SK-N-SH (cell line): ENCODE results near the gene TNIP2. TPM values are rescaled to one million over a fixed set of nuclear protein-coding genes. Genes with fewer than 3 reads are reported as not detected.
"Not testable (repeated sequence)": the region's sequence is repeated elsewhere in the genome, so short reads cannot be mapped to it uniquely, and the experiment has no call there.

Source experiments
- CTCF ChIA-PET: fragments of 300-600, 350-600 bp; formaldehyde crosslinking; extraction: SDS; loops from one replicate; lab custom pipeline; 2021; lab: Yijun Ruan, JAX
- POLR2A ChIA-PET: fragments of 350-600 bp; sonication (Branson Sonifier 250); formaldehyde crosslinking; extraction: SDS; loops from one replicate; lab custom pipeline; 2020; ENCODE audit warnings: antibody characterized with exemption, inconsistent platforms; lab: Yijun Ruan, JAX
- DNase-seq: peaks from one replicate; pipeline ENCODE4 v3.0.0; 2012
- H2AFZ ChIP-seq: fragments of 200-600 bp; sonication (generic); 2 replicates; pipeline ENCODE4 v1.8.1; 2016; ENCODE audit warnings: antibody characterized with exemption, mild to moderate bottlenecking, low read depth
- H3F3A ChIP-seq: fragments of 200-600 bp; sonication (generic); replicated peaks from 2 replicates; pipeline ENCODE3; 2016; ENCODE audit warnings: antibody characterized with exemption, mild to moderate bottlenecking; ENCODE audit not compliant: insufficient read depth
- H3K27ac ChIP-seq, 2 experiments: fragments of 200-500 bp in 1 of 2; fragments of 200-600 bp in 1 of 2; sonication (Bioruptor generic) in 1 of 2; sonication (generic), shearing (Covaris generic) in 1 of 2; 2 replicates each; pipeline versions ENCODE4 v1.5.1 to v1.6.1; 2014 to 2016; ENCODE audit warnings: low read depth in 2 of 2, inconsistent platforms in 1 of 2, low read length in 1 of 2, mild to moderate bottlenecking in 1 of 2, mixed read lengths in 1 of 2
- H3K27me3 ChIP-seq: fragments of 200-600 bp; sonication (generic), shearing (Covaris generic); 2 replicates; pipeline ENCODE4 v1.6.1; 2016; ENCODE audit warnings: mixed run types; ENCODE audit not compliant: insufficient read depth
- H3K36me3 ChIP-seq, 2 experiments: fragments of 200-500 bp in 1 of 2; fragments of 200-600 bp in 1 of 2; sonication (Bioruptor generic) in 1 of 2; sonication (generic) in 1 of 2; replicated peaks in 1 of 2; 2 replicates each; pipeline versions ENCODE3 to v1.5.1; 2014 to 2016; ENCODE audit warnings: low read length in 1 of 2, mild to moderate bottlenecking in 1 of 2; ENCODE audit not compliant: insufficient read depth in 2 of 2, control insufficient read depth in 1 of 2
- H3K4me1 ChIP-seq, 2 experiments: fragments of 200-500 bp in 1 of 2; fragments of 200-600 bp in 1 of 2; sonication (Bioruptor generic) in 1 of 2; sonication (generic), shearing (Covaris generic) in 1 of 2; 2 replicates each; pipeline versions ENCODE4 v1.5.1 to v1.6.1; 2014 to 2016; ENCODE audit warnings: low read depth in 1 of 2, low read length in 1 of 2, mixed run types in 1 of 2; ENCODE audit not compliant: insufficient read depth in 2 of 2, control insufficient read depth in 1 of 2
- H3K4me2 ChIP-seq: fragments of 200-600 bp; sonication (generic), shearing (Covaris generic); 2 replicates; pipeline ENCODE4 v1.6.1; 2017; ENCODE audit warnings: mixed run types
- H3K4me3 ChIP-seq, 2 experiments: fragments of 200-500 bp in 1 of 2; fragments of 200-600 bp in 1 of 2; sonication (Bioruptor generic) in 1 of 2; sonication (generic), shearing (Covaris generic) in 1 of 2; 2 replicates each; pipeline versions ENCODE4 v1.5.1 to v1.8.1; 2014 to 2016; ENCODE audit warnings: low read depth in 2 of 2, inconsistent platforms in 1 of 2, low read length in 1 of 2, mild to moderate bottlenecking in 1 of 2, mixed read lengths in 1 of 2, moderate library complexity in 1 of 2
- H3K79me2 ChIP-seq: fragments of 200-600 bp; sonication (generic); 2 replicates; pipeline ENCODE4 v1.8.1; 2017; ENCODE audit warnings: mild to moderate bottlenecking; ENCODE audit not compliant: insufficient read depth
- H3K9ac ChIP-seq: fragments of 200-600 bp; sonication (generic); 2 replicates; pipeline ENCODE4 v1.6.1; 2017; ENCODE audit warnings: mixed run types
- H3K9me2 ChIP-seq: fragments of 200-600 bp; sonication (generic); 2 replicates; pipeline ENCODE4 v1.6.1; 2017; ENCODE audit warnings: mixed run types
- H3K9me3 ChIP-seq: fragments of 200-600 bp; sonication (generic); 2 replicates; pipeline ENCODE4 v1.6.1; 2017; ENCODE audit warnings: mixed run types, mild to moderate bottlenecking, moderate library complexity
- H4K20me1 ChIP-seq: fragments of 200-600 bp; sonication (generic); 2 replicates; pipeline ENCODE4 v1.6.1; 2017; ENCODE audit warnings: mild to moderate bottlenecking, mixed run types; ENCODE audit not compliant: insufficient read depth
- FOSL2 ChIP-seq: IDR thresholded peaks from 2 replicates; pipeline ENCODE4 v1.4.0; 2012; ENCODE audit warnings: low read depth, mild to moderate bottlenecking, moderate library complexity, borderline replicate concordance
- FOXM1 ChIP-seq: IDR thresholded peaks from 2 replicates; pipeline ENCODE4 v1.4.0; 2012; ENCODE audit warnings: low read depth, mild to moderate bottlenecking
- GATA2 ChIP-seq: sonication (generic); formaldehyde crosslinking; IDR thresholded peaks from 2 replicates; pipeline ENCODE4 v1.5.0; 2020; ENCODE audit warnings: mild to moderate bottlenecking, missing genetic modification reagents
- JUND ChIP-seq: IDR thresholded peaks from 2 replicates; pipeline ENCODE4 v1.4.0; 2012
- NFIC ChIP-seq: IDR thresholded peaks from 2 replicates; pipeline ENCODE4 v1.4.0; 2012; ENCODE audit warnings: borderline replicate concordance
- NRF1 ChIP-seq: IDR thresholded peaks from 2 replicates; pipeline ENCODE4 v1.6.1; 2012; ENCODE audit warnings: low read depth, mild to moderate bottlenecking, low read length
- RAD21 ChIP-seq: IDR thresholded peaks from 2 replicates; pipeline ENCODE4 v1.6.1; 2012; ENCODE audit warnings: mild to moderate bottlenecking, low read length
- SIN3A ChIP-seq: IDR thresholded peaks from 2 replicates; pipeline ENCODE4 v1.6.1; 2012; ENCODE audit warnings: low read depth, mild to moderate bottlenecking, low read length, moderate library complexity, borderline replicate concordance
- SMC3 ChIP-seq: IDR thresholded peaks from 2 replicates; pipeline ENCODE4 v1.6.1; 2012; ENCODE audit warnings: low read depth, low read length, improper control_type of control experiment
- TEAD4 ChIP-seq: IDR thresholded peaks from 2 replicates; pipeline ENCODE4 v1.4.0; 2012; ENCODE audit warnings: mild to moderate bottlenecking, borderline replicate concordance; ENCODE audit not compliant: insufficient read depth
- WGBS: methylation state at CpG from one replicate; pipeline ENCODE4 v1.1.6; 2017; ENCODE audit warnings: low lambda C conversion rate; 5-methylcytosine and 5-hydroxymethylcytosine counted together
- polyA plus RNA-seq, 3 experiments: library from polyadenylated mRNA; depleted of rRNA; stranded (reverse); fragments of >200 nt; gene quantifications; 2 replicates each; pipeline ENCODE4 v1.2.3, GENCODE V29; 2012
- TF ChIP-seq, protein P1 (sequence below): fragments of 150-350 bp; IDR thresholded peaks from 2 replicates; pipeline ENCODE4 v1.6.1; 2017; ENCODE audit warnings: antibody characterized with exemption, low read length, low read depth, borderline replicate concordance
- TF ChIP-seq, protein P2 (sequence below): fragments of 150-350 bp; IDR thresholded peaks from 2 replicates; pipeline ENCODE4 v1.6.1; 2016; ENCODE audit warnings: mild to moderate bottlenecking, low read depth, low read length
- TF ChIP-seq, protein P3 (sequence below): fragments of 200-600 bp; sonication (generic); IDR thresholded peaks from 2 replicates; pipeline ENCODE4 v1.6.1; 2017; ENCODE audit warnings: antibody characterized with exemption, mild to moderate bottlenecking, moderate library complexity
- TF ChIP-seq, protein P4 (sequence below): IDR thresholded peaks from 2 replicates; pipeline ENCODE4 v1.4.0; 2012; ENCODE audit warnings: low read depth, borderline replicate concordance

TNIP2 gene
- polyA plus RNA-seq, 1 of the 3 experiments (the other 2 are of a cell fraction): 78.9 TPM

DNA sequence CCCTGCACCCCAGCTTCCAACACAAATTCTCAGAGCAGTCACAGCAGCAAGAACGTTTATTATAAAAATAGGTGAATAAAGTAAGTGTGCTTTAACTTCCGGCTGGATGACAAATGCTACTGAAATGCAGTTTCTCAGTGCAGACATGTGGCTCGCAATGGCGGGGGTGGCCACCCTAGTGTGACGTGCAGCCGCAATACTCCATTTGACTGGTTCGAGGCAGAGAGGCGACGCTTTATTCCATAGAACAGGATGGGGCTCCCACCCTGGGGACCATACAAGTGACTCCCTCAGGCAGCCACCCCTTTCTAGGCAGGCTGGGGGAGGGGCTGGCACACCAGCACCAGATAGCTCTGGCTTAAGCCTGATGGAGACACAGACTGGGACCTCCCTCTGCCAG is 14.5 kb downstream of the TNIP2 start:
- H3K4me2 ChIP-seq: no peak overlapping the region
- TF ChIP-seq SIN3A (no peak), FOXM1 (no peak), RAD21 (no peak), NRF1 (no peak), TEAD4 (no peak), SMC3 (no peak), JUND (no peak), GATA2 (CRISPR knock-in tag) (no peak), FOSL2 (no peak), NFIC (no peak)
- TF ChIP-seq, protein P1, sequence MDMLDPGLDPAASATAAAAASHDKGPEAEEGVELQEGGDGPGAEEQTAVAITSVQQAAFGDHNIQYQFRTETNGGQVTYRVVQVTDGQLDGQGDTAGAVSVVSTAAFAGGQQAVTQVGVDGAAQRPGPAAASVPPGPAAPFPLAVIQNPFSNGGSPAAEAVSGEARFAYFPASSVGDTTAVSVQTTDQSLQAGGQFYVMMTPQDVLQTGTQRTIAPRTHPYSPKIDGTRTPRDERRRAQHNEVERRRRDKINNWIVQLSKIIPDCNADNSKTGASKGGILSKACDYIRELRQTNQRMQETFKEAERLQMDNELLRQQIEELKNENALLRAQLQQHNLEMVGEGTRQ: no peak
- TF ChIP-seq, protein P2, sequence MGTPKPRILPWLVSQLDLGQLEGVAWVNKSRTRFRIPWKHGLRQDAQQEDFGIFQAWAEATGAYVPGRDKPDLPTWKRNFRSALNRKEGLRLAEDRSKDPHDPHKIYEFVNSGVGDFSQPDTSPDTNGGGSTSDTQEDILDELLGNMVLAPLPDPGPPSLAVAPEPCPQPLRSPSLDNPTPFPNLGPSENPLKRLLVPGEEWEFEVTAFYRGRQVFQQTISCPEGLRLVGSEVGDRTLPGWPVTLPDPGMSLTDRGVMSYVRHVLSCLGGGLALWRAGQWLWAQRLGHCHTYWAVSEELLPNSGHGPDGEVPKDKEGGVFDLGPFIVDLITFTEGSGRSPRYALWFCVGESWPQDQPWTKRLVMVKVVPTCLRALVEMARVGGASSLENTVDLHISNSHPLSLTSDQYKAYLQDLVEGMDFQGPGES: no peak
- TF ChIP-seq, protein P3, sequence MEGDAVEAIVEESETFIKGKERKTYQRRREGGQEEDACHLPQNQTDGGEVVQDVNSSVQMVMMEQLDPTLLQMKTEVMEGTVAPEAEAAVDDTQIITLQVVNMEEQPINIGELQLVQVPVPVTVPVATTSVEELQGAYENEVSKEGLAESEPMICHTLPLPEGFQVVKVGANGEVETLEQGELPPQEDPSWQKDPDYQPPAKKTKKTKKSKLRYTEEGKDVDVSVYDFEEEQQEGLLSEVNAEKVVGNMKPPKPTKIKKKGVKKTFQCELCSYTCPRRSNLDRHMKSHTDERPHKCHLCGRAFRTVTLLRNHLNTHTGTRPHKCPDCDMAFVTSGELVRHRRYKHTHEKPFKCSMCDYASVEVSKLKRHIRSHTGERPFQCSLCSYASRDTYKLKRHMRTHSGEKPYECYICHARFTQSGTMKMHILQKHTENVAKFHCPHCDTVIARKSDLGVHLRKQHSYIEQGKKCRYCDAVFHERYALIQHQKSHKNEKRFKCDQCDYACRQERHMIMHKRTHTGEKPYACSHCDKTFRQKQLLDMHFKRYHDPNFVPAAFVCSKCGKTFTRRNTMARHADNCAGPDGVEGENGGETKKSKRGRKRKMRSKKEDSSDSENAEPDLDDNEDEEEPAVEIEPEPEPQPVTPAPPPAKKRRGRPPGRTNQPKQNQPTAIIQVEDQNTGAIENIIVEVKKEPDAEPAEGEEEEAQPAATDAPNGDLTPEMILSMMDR: no peak
- TF ChIP-seq, protein P4, sequence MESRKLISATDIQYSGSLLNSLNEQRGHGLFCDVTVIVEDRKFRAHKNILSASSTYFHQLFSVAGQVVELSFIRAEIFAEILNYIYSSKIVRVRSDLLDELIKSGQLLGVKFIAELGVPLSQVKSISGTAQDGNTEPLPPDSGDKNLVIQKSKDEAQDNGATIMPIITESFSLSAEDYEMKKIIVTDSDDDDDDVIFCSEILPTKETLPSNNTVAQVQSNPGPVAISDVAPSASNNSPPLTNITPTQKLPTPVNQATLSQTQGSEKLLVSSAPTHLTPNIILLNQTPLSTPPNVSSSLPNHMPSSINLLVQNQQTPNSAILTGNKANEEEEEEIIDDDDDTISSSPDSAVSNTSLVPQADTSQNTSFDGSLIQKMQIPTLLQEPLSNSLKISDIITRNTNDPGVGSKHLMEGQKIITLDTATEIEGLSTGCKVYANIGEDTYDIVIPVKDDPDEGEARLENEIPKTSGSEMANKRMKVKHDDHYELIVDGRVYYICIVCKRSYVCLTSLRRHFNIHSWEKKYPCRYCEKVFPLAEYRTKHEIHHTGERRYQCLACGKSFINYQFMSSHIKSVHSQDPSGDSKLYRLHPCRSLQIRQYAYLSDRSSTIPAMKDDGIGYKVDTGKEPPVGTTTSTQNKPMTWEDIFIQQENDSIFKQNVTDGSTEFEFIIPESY: no peak
- TF ChIP-seq, all 33 proteins: peak for 0
- Histone ChIP-seq H3K36me3 (peaks cover 3 to 43% of the 10 kb centered on the region in 2 experiments), H3K27ac (peak overlapping the region in 1 of 2 experiments; percentile 31; a peak in 1 of 4 replicates), H3F3A (peaks cover 5% of the 10 kb centered on the region), H4K20me1 (no peaks in the 10 kb centered on the region), H3K4me1 (peaks cover 0 to 9% of the 10 kb centered on the region in 2 experiments; a peak in 2 of 4 replicates), H3K79me2 (no peaks in the 10 kb centered on the region), H3K4me3 (no peak overlapping the region), H3K9me3 (0 out of 2 replicates have a peak, but pooled peaks cover 3% of the 10 kb centered on the region), H3K9ac (no peak overlapping the region), H3K9me2 (no peaks in the 10 kb centered on the region), H2AFZ (no peak overlapping the region), H3K27me3 (no peaks in the 10 kb centered on the region)
- WGBS: 87% methylated on average over 9 of the region's 9 CpGs
- POLR2A ChIA-PET: no interaction called here
- CTCF ChIA-PET: no interaction called here
- no peak for DNase-seq

DNA sequence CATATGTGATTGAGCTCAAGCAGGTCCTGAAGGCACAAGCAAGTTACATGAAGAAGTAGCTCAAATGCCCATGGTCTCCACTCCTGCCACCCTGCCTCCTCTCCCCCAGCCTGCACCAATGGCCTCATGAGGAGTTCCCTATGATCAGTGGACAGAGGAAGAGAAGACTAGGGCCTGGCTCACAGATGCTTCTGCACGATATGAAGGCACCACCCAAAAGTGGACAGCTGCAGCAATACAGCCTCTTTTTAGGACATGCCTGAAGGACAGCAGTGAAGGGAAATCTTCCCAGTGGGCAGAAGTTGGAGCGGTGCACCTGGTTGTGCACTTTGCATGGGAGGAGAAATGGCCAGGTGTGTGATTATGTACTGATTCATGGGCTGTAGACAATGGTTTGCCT is 17.8 kb downstream of the TNIP2 start:
- H3F3A ChIP-seq: peaks cover 19% of the 10 kb centered on the region
- H3K9ac ChIP-seq, H3K79me2 ChIP-seq, POLR2A ChIA-PET, H2AFZ ChIP-seq, H3K9me3 ChIP-seq, H3K4me1 ChIP-seq, H4K20me1 ChIP-seq, H3K4me3 ChIP-seq, H3K4me2 ChIP-seq, H3K9me2 ChIP-seq, H3K27ac ChIP-seq, CTCF ChIA-PET, DNase-seq, H3K27me3 ChIP-seq: not testable (repeated sequence)
- peaks cover 17 to 22% of the 10 kb centered on the region in 2 experiments for H3K36me3 ChIP-seq
- 100% methylated on average over 2 of the region's 2 CpGs for WGBS
